Measurements from ENCODE around the gene ZC2HC1C.

GRCh38 chr14:75081660-75082229, 12.3 kb downstream of the ZC2HC1C start:
- no peak for TF ChIP-seq EP300 (IDR thresholded peaks at IDR 0.05)
- TF ChIP-seq CTCF (IDR thresholded peaks at IDR 0.05): no peak
